IMR-90 (cell line): ENCODE data around the gene CLDN14. TPM values are rescaled to one million over a fixed set of nuclear protein-coding genes. Genes with fewer than 3 reads are reported as not detected.

Experiments
- ATAC-seq: fragments of 200-7000 bp; cut with Tn5 transposase; 2 replicates; pipeline ENCODE4 v1.9.1; 2020; ENCODE audit warnings: low read depth, mild to moderate bottlenecking, moderate library complexity
- BruUV-seq: library from RNA; stranded (reverse); fragments of 400-500 nt; replicated peaks from 2 replicates; lab custom pipeline; 2021; lab: Mats Ljungman, UMichigan
- CTCF ChIA-PET: fragments of 300-600 bp; formaldehyde crosslinking; extraction: SDS; loops from one replicate; lab custom pipeline; 2021; ENCODE audit warnings: antibody characterized with exemption; lab: Yijun Ruan, JAX
- POLR2A ChIA-PET: fragments of 300-600 bp; sonication (Branson Sonifier 250); formaldehyde crosslinking; loops from one replicate; lab custom pipeline; 2022; ENCODE audit warnings: antibody characterized with exemption; ENCODE audit not compliant: unreplicated experiment; lab: Charles Lee
- DNase-seq: peaks from one replicate; pipeline ENCODE4 v3.0.0; 2013
- H2AFZ ChIP-seq: replicated peaks from 2 replicates; pipeline ENCODE3; 2013; ENCODE audit warnings: low read length, mild to moderate bottlenecking; ENCODE audit not compliant: poor library complexity
- H2AK5ac ChIP-seq: 2 replicates; pipeline ENCODE4 v1.6.1; 2013; ENCODE audit warnings: low read depth, low read length, inconsistent platforms
- H2AK9ac ChIP-seq: replicated peaks from 2 replicates; pipeline ENCODE3; 2013; ENCODE audit warnings: mild to moderate bottlenecking, low read depth, low read length, moderate library complexity; ENCODE audit not compliant: poor library complexity
- H2BK120ac ChIP-seq: 2 replicates; pipeline ENCODE4 v1.6.1; 2013; ENCODE audit warnings: low read depth, low read length, inconsistent platforms
- H2BK15ac ChIP-seq: 3 replicates; pipeline ENCODE4 v1.6.1; 2013; ENCODE audit warnings: low read depth, low read length, inconsistent platforms
- H2BK20ac ChIP-seq: 2 replicates; pipeline ENCODE4 v1.6.1; 2013; ENCODE audit warnings: low read depth, mild to moderate bottlenecking, inconsistent platforms, low read length, moderate library complexity
- H2BK5ac ChIP-seq: 2 replicates; pipeline ENCODE4 v1.6.1; 2013; ENCODE audit warnings: mild to moderate bottlenecking, low read depth, low read length, inconsistent platforms; ENCODE audit not compliant: poor library complexity, severe bottlenecking
- H3K14ac ChIP-seq: replicated peaks from 2 replicates; pipeline ENCODE4 v1.6.1; 2013; ENCODE audit warnings: low read depth, low read length, inconsistent platforms
- H3K18ac ChIP-seq: 2 replicates; pipeline ENCODE4 v1.6.1; 2013; ENCODE audit warnings: low read depth, low read length, control low read depth
- H3K23ac ChIP-seq: 2 replicates; pipeline ENCODE4 v1.6.1; 2013; ENCODE audit warnings: low read depth, low read length, inconsistent platforms
- H3K27ac ChIP-seq: 2 replicates; pipeline ENCODE4 v1.5.1; 2013; ENCODE audit warnings: mild to moderate bottlenecking, control low read depth, low read length; ENCODE audit not compliant: insufficient read depth
- H3K27me3 ChIP-seq: 2 replicates; pipeline ENCODE4 v1.6.1; 2013; ENCODE audit warnings: low read length; ENCODE audit not compliant: control insufficient read depth, insufficient read depth
- H3K36me3 ChIP-seq: 2 replicates; pipeline ENCODE4 v1.6.1; 2013; ENCODE audit warnings: low read length, mixed read lengths; ENCODE audit not compliant: control insufficient read depth, insufficient read depth
- H3K4ac ChIP-seq: 2 replicates; pipeline ENCODE4 v1.6.1; 2013; ENCODE audit warnings: low read depth, low read length, inconsistent platforms
- H3K4me1 ChIP-seq: 2 replicates; pipeline ENCODE4 v1.6.1; 2013; ENCODE audit warnings: low read length, mixed read lengths; ENCODE audit not compliant: control insufficient read depth, insufficient read depth
- H3K4me2 ChIP-seq: 2 replicates; pipeline ENCODE4 v1.6.1; 2013; ENCODE audit warnings: low read depth, mild to moderate bottlenecking, control low read depth, low read length, moderate library complexity
- H3K4me3 ChIP-seq: 2 replicates; pipeline ENCODE4 v1.5.1; 2013; ENCODE audit warnings: low read depth, mild to moderate bottlenecking, control low read depth, low read length, moderate library complexity; ENCODE audit not compliant: insufficient read depth
- H3K56ac ChIP-seq: 2 replicates; pipeline ENCODE4 v1.6.1; 2013; ENCODE audit warnings: low read length, inconsistent platforms; ENCODE audit not compliant: insufficient read depth; ENCODE audit errors: extremely low read depth
- H3K79me1 ChIP-seq, 2 experiments: 2 replicates each; pipeline ENCODE4 v1.6.1; 2013; ENCODE audit warnings: low read length in 2 of 2, inconsistent platforms in 1 of 2, low read depth in 1 of 2
- H3K9ac ChIP-seq: 2 replicates; pipeline ENCODE4 v1.6.1; 2013; ENCODE audit warnings: low read depth, low read length, control low read depth
- H3K9me1 ChIP-seq: 2 replicates; pipeline ENCODE4 v1.6.1; 2013; ENCODE audit warnings: low read length, inconsistent platforms; ENCODE audit not compliant: insufficient read depth
- H3K9me3 ChIP-seq: 2 replicates; pipeline ENCODE4 v1.6.1; 2013; ENCODE audit warnings: low read length; ENCODE audit not compliant: control insufficient read depth, insufficient read depth
- H4K20me1 ChIP-seq: 2 replicates; pipeline ENCODE4 v1.6.1; 2013; ENCODE audit warnings: low read length, inconsistent platforms; ENCODE audit not compliant: insufficient read depth
- H4K5ac ChIP-seq: 2 replicates; pipeline ENCODE4 v1.6.1; 2013; ENCODE audit warnings: mild to moderate bottlenecking, low read depth, low read length, control low read depth
- H4K8ac ChIP-seq, 2 experiments: 2 replicates each; pipeline ENCODE4 v1.6.1; 2013; ENCODE audit warnings: low read depth in 2 of 2, low read length in 2 of 2, control low read depth in 1 of 2, inconsistent platforms in 1 of 2
- H4K91ac ChIP-seq: 2 replicates; pipeline ENCODE4 v1.6.1; 2013; ENCODE audit warnings: low read depth, low read length, inconsistent platforms; ENCODE audit not compliant: insufficient read depth
- BHLHE40 ChIP-seq: fragments of 150-350 bp; IDR thresholded peaks from 2 replicates; pipeline ENCODE4 v1.6.1; 2016; ENCODE audit warnings: mild to moderate bottlenecking, low read depth, low read length
- CEBPB ChIP-seq: IDR thresholded peaks from 2 replicates; pipeline ENCODE4 v1.6.1; 2012; ENCODE audit warnings: low read depth, low read length, improper control_type of control experiment
- CHD1 ChIP-seq: IDR thresholded peaks from 2 replicates; pipeline ENCODE4 v1.6.1; 2012; ENCODE audit warnings: low read depth, low read length, improper control_type of control experiment
- ELK1 ChIP-seq: fragments of 150-350 bp; IDR thresholded peaks from 2 replicates; pipeline ENCODE4 v1.6.1; 2016; ENCODE audit warnings: low read depth, mild to moderate bottlenecking, low read length, moderate library complexity, borderline replicate concordance
- MAFK ChIP-seq: IDR thresholded peaks from 2 replicates; pipeline ENCODE4 v1.6.1; 2012; ENCODE audit warnings: low read depth, low read length, improper control_type of control experiment
- NFE2L2 ChIP-seq: fragments of 150-350 bp; IDR thresholded peaks from 2 replicates; pipeline ENCODE4 v1.6.1; 2016; ENCODE audit warnings: low read depth, mild to moderate bottlenecking, low read length
- POLR2A ChIP-seq: IDR thresholded peaks from 2 replicates; pipeline ENCODE4 v1.6.1; 2012; ENCODE audit warnings: mild to moderate bottlenecking, low read depth, low read length
- RCOR1 ChIP-seq: IDR thresholded peaks from 2 replicates; pipeline ENCODE4 v1.6.1; 2012; ENCODE audit warnings: mild to moderate bottlenecking, low read length, improper control_type of control experiment; ENCODE audit not compliant: insufficient replicate concordance
- RFX5 ChIP-seq: IDR thresholded peaks from 2 replicates; pipeline ENCODE4 v1.8.0; 2012; ENCODE audit warnings: low read depth, mild to moderate bottlenecking, low read length, moderate library complexity
- SMC3 ChIP-seq: fragments of 150-350 bp; IDR thresholded peaks from 2 replicates; pipeline ENCODE4 v1.6.1; 2016; ENCODE audit warnings: low read depth, mild to moderate bottlenecking, antibody characterized with exemption, low read length, moderate library complexity
- USF2 ChIP-seq: fragments of 150-350 bp; IDR thresholded peaks from 2 replicates; pipeline ENCODE4 v1.6.1; 2017; ENCODE audit warnings: mild to moderate bottlenecking, antibody characterized with exemption, low read length, low read depth
- WGBS, 2 experiments: methylation state at CpG; one replicate each; pipeline versions ENCODE4 v1.1.5 to v1.1.7; 2013; ENCODE audit warnings: missing lambda C conversion rate in 2 of 2; ENCODE audit not compliant: insufficient read length in 1 of 2; ENCODE audit errors: extremely low coverage in 2 of 2; 5-methylcytosine and 5-hydroxymethylcytosine counted together
- dilution Hi-C: fragments of 300-500 bp; cut with HindIII; formaldehyde crosslinking; loops from one replicate; pipeline ENCODE4 v1.14.3; 2018; ENCODE audit warnings: low sequenced_read_pairs; ENCODE audit not compliant: unreplicated experiment
- in situ Hi-C: fragments of 300-500 bp; cut with MboI; formaldehyde crosslinking; loops from 3 replicates; pipeline ENCODE4 v1.14.3; 2019; ENCODE audit warnings: low sequenced_read_pairs, inconsistent platforms, mixed read lengths
- intact Hi-C: fragments of 100-400 bp; cut with micrococcal nuclease; formaldehyde crosslinking; loops from 2 replicates; pipeline ENCODE4 v1.10.0; 2022
- polyA plus RNA-seq, 3 experiments: library from polyadenylated mRNA; depleted of rRNA; stranded (reverse); fragments of >200 nt; gene quantifications; 2 replicates each; pipeline ENCODE4 v1.2.3, GENCODE V29; 2012; ENCODE audit warnings: low replicate concordance in 1 of 3
- total RNA-seq: library from RNA; depleted of rRNA; stranded (reverse); fragments of >200 nt; gene quantifications from 2 replicates; pipeline ENCODE4 v1.2.3, GENCODE V29; 2012
- TF ChIP-seq, protein P1 (sequence below): conservative IDR thresholded peaks from 2 replicates; pipeline ENCODE4 v1.5.1; 2012; ENCODE audit warnings: mild to moderate bottlenecking, low read depth, low read length, improper control_type of control experiment

The CLDN14 gene
- total and polyA plus RNA-seq, 2 of the 4 experiments (the other 2 are of a cell fraction): not detected

- in situ Hi-C loops (no loop called here), intact Hi-C loops (no loop called here), dilution Hi-C loops (no loop called here)
- Histone ChIP-seq H2AK9ac (no peak overlapping the region), H3K9me3 (no peaks in the 10 kb centered on the region), H3K36me3 (no peaks in the 10 kb centered on the region), H3K56ac (no peak overlapping the region), H3K14ac (no peak overlapping the region), H3K9ac (no peak overlapping the region), H4K8ac (no peak overlapping the region), H4K91ac (no peak overlapping the region), H2BK5ac (no peak overlapping the region), H3K23ac (no peak overlapping the region), H3K4ac (no peak overlapping the region), H2BK20ac (no peak overlapping the region), H3K4me2 (no peak overlapping the region), H2BK120ac (no peak overlapping the region), H4K20me1 (no peaks in the 10 kb centered on the region), H2AK5ac (no peak overlapping the region), H3K27me3 (no peaks in the 10 kb centered on the region), H3K4me3 (no peak overlapping the region), H3K9me1 (peaks cover 9% of the 10 kb centered on the region; the same call in 1 of the 2 replicates), H2AFZ (no peak overlapping the region), H3K18ac (no peak overlapping the region), H3K79me1 (no peaks in the 10 kb centered on the region), H3K4me1 (peaks cover 18% of the 10 kb centered on the region), H3K27ac (no peak overlapping the region), H2BK15ac (no peak overlapping the region), H4K5ac (no peak overlapping the region)
- TF ChIP-seq ELK1: no peak
- no peak for TF ChIP-seq SMC3
- TF ChIP-seq POLR2A: no peak
- TF ChIP-seq, protein P1, sequence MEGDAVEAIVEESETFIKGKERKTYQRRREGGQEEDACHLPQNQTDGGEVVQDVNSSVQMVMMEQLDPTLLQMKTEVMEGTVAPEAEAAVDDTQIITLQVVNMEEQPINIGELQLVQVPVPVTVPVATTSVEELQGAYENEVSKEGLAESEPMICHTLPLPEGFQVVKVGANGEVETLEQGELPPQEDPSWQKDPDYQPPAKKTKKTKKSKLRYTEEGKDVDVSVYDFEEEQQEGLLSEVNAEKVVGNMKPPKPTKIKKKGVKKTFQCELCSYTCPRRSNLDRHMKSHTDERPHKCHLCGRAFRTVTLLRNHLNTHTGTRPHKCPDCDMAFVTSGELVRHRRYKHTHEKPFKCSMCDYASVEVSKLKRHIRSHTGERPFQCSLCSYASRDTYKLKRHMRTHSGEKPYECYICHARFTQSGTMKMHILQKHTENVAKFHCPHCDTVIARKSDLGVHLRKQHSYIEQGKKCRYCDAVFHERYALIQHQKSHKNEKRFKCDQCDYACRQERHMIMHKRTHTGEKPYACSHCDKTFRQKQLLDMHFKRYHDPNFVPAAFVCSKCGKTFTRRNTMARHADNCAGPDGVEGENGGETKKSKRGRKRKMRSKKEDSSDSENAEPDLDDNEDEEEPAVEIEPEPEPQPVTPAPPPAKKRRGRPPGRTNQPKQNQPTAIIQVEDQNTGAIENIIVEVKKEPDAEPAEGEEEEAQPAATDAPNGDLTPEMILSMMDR: no peak
- TF ChIP-seq RCOR1: no peak
- TF ChIP-seq CEBPB: no peak
- TF ChIP-seq NFE2L2: no peak
- no peak for TF ChIP-seq CHD1
- TF ChIP-seq RFX5: no peak
- no peak for TF ChIP-seq USF2
- TF ChIP-seq MAFK: no peak
- no peak for TF ChIP-seq BHLHE40
- no peak for ATAC-seq
- POLR2A ChIA-PET: no interaction called here
- CTCF ChIA-PET: interaction anchor here (0.6 kb wide), 1 partner anchor 67 kb away, joined by 4 read pairs; no protein-coding TSS in a partner anchor
- no CpG with 5 or more reads among the region's 4 CpGs for WGBS, 2 experiments
- DNase-seq: no peak
- no TSS peak for BruUV-seq
Observed at GRCh38 chr21:36477001-36477400, 2.9 kb downstream of the CLDN14 start.
